Stimulated activated CD4-positive, alpha-beta T cell treated with anti-CD3 and anti-CD28 coated beads, Interleukin-12 subunit alpha, Interleukin-12 subunit beta, amount 100 ng/mL, for 24 hours (primary cell): ENCODE data around the gene BPHL.
"Not testable (repeated sequence)": the region's sequence is repeated elsewhere in the genome, so short reads cannot be mapped to it uniquely, and the experiment has no call there.

ENCODE experiments used
- DNase-seq, 2 experiments: peaks; one replicate each; pipeline ENCODE4 v3.0.0-alpha.2; 2020; ENCODE audit warnings: low read depth in 2 of 2

BPHL gene

GRCh38 chr6:3156184-3157130 lies 37.9 kb downstream of the BPHL start:
- not testable (repeated sequence) for DNase-seq

GRCh38 chr6:3157131-3157933 lies 38.8 kb downstream of the BPHL start, which contains the start of gene TUBB2A:
TSS of gene TUBB2A (minus strand) at chr6:3157544. CDS start at chr6:3157463, 81 bp downstream.
- peak; percentile 67 to 75 for DNase-seq

GRCh38 chr6:3159805-3160781 lies 41.6 kb downstream of the BPHL start:
- no peak for DNase-seq

- no peak for DNase-seq
Observed at GRCh38 chr6:3162067-3162497, 43.6 kb downstream of the BPHL start.

GRCh38 chr6:3162565-3163247 lies 44.2 kb downstream of the BPHL start:
- DNase-seq, result peak in 1 of 2 experiments; percentile 39

- no peak for DNase-seq
Observed at GRCh38 chr6:3163248-3163594, 44.7 kb downstream of the BPHL start.

- no peak for DNase-seq
Observed at GRCh38 chr6:3164388-3164787, 45.9 kb downstream of the BPHL start.

GRCh38 chr6:3165631-3166534 lies 47.4 kb downstream of the BPHL start:
- no peak for DNase-seq

- DNase-seq, result not testable (repeated sequence)
Observed at GRCh38 chr6:3166535-3167225, 48.2 kb downstream of the BPHL start.

- not testable (repeated sequence) for DNase-seq
Observed at GRCh38 chr6:3168046-3168445, 49.5 kb downstream of the BPHL start.

GRCh38 chr6:3170676-3171075 lies 52.2 kb downstream of the BPHL start:
- not testable (repeated sequence) for DNase-seq

GRCh38 chr6:3171313-3172175 lies 53.0 kb downstream of the BPHL start:
- DNase-seq, result not testable (repeated sequence)

GRCh38 chr6:3172789-3173188 lies 54.3 kb downstream of the BPHL start:
- not testable (repeated sequence) for DNase-seq

GRCh38 chr6:3173636-3174089 lies 55.2 kb downstream of the BPHL start:
- not testable (repeated sequence) for DNase-seq

GRCh38 chr6:3175715-3176402 lies 57.3 kb downstream of the BPHL start:
- no peak for DNase-seq

GRCh38 chr6:3176562-3177355 lies 58.2 kb downstream of the BPHL start:
- no peak for DNase-seq
